H1 (cell line): Measurements from ENCODE around the gene IGFBP4. TPM values are rescaled to one million over a fixed set of nuclear protein-coding genes. Genes with fewer than 3 reads are reported as not detected.
A peak's percentile ranks its signal among the peaks of the same experiment; 100 is the strongest.

Experiments
- CTCF ChIA-PET: fragments of 300-600 bp; sonication (Branson Sonifier 250); formaldehyde crosslinking; loops from one replicate; lab custom pipeline; 2021; ENCODE audit not compliant: partially characterized antibody; lab: Charles Lee
- POLR2A ChIA-PET: fragments of 300-600 bp; sonication (Branson Sonifier 250); formaldehyde crosslinking; loops from one replicate; lab custom pipeline; 2021; ENCODE audit warnings: inconsistent platforms; ENCODE audit not compliant: partially characterized antibody; lab: Charles Lee
- DNase-seq, 2 experiments: peaks; one replicate each; pipeline versions ENCODE4 v3.0.0 to v3.0.0-alpha.2; 2010 to 2022; ENCODE audit warnings: low spot score in 2 of 2, low read depth in 1 of 2, mixed read lengths in 1 of 2
- FAIRE-seq: peaks from 2 replicates; lab custom pipeline; 2011; peaks lifted over from hg19 to GRCh38; lab: Jason Lieb, UNC
- H2AFZ ChIP-seq: 2 replicates; pipeline ENCODE4 v1.8.1; 2012; ENCODE audit warnings: low read length, inconsistent platforms
- H2AK5ac ChIP-seq: 2 replicates; pipeline ENCODE4 v1.6.1; 2013; ENCODE audit warnings: low read depth, low read length
- H2BK120ac ChIP-seq: replicated peaks from 2 replicates; pipeline ENCODE3; 2013; ENCODE audit warnings: low read depth, low read length, inconsistent platforms
- H2BK12ac ChIP-seq: 2 replicates; pipeline ENCODE4 v1.6.1; 2013; ENCODE audit warnings: low read depth, low read length
- H2BK15ac ChIP-seq: 2 replicates; pipeline ENCODE4 v1.6.1; 2013; ENCODE audit warnings: low read length
- H2BK20ac ChIP-seq: 2 replicates; pipeline ENCODE4 v1.6.1; 2013; ENCODE audit warnings: low read length
- H2BK5ac ChIP-seq: 2 replicates; pipeline ENCODE4 v1.6.1; 2013; ENCODE audit warnings: low read depth, low read length
- H3K14ac ChIP-seq: 2 replicates; pipeline ENCODE4 v1.6.1; 2013; ENCODE audit warnings: inconsistent platforms; ENCODE audit not compliant: insufficient read length
- H3K18ac ChIP-seq: 2 replicates; pipeline ENCODE4 v1.6.1; 2013; ENCODE audit warnings: low read length; ENCODE audit errors: extremely low read depth
- H3K23ac ChIP-seq: 2 replicates; pipeline ENCODE4 v1.6.1; 2013; ENCODE audit warnings: inconsistent platforms; ENCODE audit not compliant: insufficient read length
- H3K23me2 ChIP-seq: 2 replicates; pipeline ENCODE4 v1.6.1; 2013; ENCODE audit warnings: low read depth, low read length
- H3K27ac ChIP-seq: 2 replicates; pipeline ENCODE4 v1.6.1; 2011; ENCODE audit warnings: low read depth, low read length, inconsistent platforms
- H3K27me3 ChIP-seq, 4 experiments: replicated peaks in 1 of 4; 1 replicate in 1 of 4; 2 replicates in 3 of 4; pipeline versions ENCODE4 v1.6.1 to v1.8.1; 2011 to 2013; ENCODE audit warnings: low read length in 3 of 4, mild to moderate bottlenecking in 3 of 4, inconsistent platforms in 2 of 4, mixed read lengths in 2 of 4, moderate library complexity in 1 of 4; ENCODE audit not compliant: control insufficient read depth in 3 of 4, insufficient read depth in 3 of 4; ENCODE audit errors: extremely low read depth in 1 of 4
- H3K36me3 ChIP-seq, 4 experiments: 2 replicates each; pipeline versions ENCODE4 v1.6.1 to v1.8.1; 2011 to 2013; ENCODE audit warnings: mild to moderate bottlenecking in 4 of 4, low read length in 3 of 4, moderate library complexity in 2 of 4, control low read depth in 1 of 4, inconsistent platforms in 1 of 4; ENCODE audit not compliant: insufficient read depth in 4 of 4, control insufficient read depth in 2 of 4
- H3K4ac ChIP-seq: replicated peaks from 2 replicates; pipeline ENCODE3; 2013; ENCODE audit warnings: low read length, low read depth, mixed read lengths, inconsistent platforms; ENCODE audit not compliant: insufficient read length
- H3K4me1 ChIP-seq, 4 experiments: replicated peaks in 1 of 4; 1 replicate in 1 of 4; 2 replicates in 3 of 4; pipeline versions ENCODE4 v1.6.1 to v1.8.1; 2011 to 2013; ENCODE audit warnings: low read length in 3 of 4, inconsistent platforms in 2 of 4, mixed read lengths in 1 of 4; ENCODE audit not compliant: insufficient read depth in 4 of 4, control insufficient read depth in 3 of 4
- H3K4me2 ChIP-seq, 2 experiments: 2 replicates each; pipeline versions ENCODE4 v1.6.1 to v1.8.1; 2011 to 2013; ENCODE audit warnings: low read depth in 2 of 2, low read length in 2 of 2, control low read depth in 1 of 2, inconsistent platforms in 1 of 2, mild to moderate bottlenecking in 1 of 2; ENCODE audit not compliant: insufficient read depth in 1 of 2
- H3K4me3 ChIP-seq, 4 experiments: fragments of 200-600, 300-600 bp in 1 of 4; sonication (generic), shearing (Covaris generic), sonication (Bioruptor Twin) in 1 of 4; 2 replicates each; pipeline versions ENCODE4 v1.5.1 to v1.8.1; 2011 to 2016; ENCODE audit warnings: low read length in 4 of 4, low read depth in 3 of 4, control low read depth in 2 of 4, inconsistent platforms in 2 of 4, mild to moderate bottlenecking in 2 of 4, mixed read lengths in 1 of 4, moderate library complexity in 1 of 4; ENCODE audit not compliant: insufficient read depth in 2 of 4; ENCODE audit errors: extremely low read depth in 1 of 4
- H3K56ac ChIP-seq: replicated peaks from 2 replicates; pipeline ENCODE3; 2013; ENCODE audit warnings: low read depth, mild to moderate bottlenecking, mixed read lengths, low read length, inconsistent platforms; ENCODE audit not compliant: insufficient read length
- H3K79me1 ChIP-seq: 2 replicates; pipeline ENCODE4 v1.6.1; 2013; ENCODE audit warnings: low read depth, low read length, control low read depth
- H3K79me2 ChIP-seq, 2 experiments: 2 replicates each; pipeline versions ENCODE4 v1.6.1 to v1.8.1; 2012 to 2013; ENCODE audit warnings: low read length in 2 of 2, mild to moderate bottlenecking in 2 of 2, inconsistent platforms in 1 of 2; ENCODE audit not compliant: insufficient read depth in 2 of 2, control insufficient read depth in 1 of 2
- H3K9ac ChIP-seq, 4 experiments: replicated peaks in 1 of 4; 1 replicate in 1 of 4; 2 replicates in 3 of 4; pipeline versions ENCODE4 v1.6.1 to v1.8.1; 2011 to 2013; ENCODE audit warnings: low read depth in 3 of 4, low read length in 3 of 4, control low read depth in 2 of 4, mild to moderate bottlenecking in 2 of 4, moderate library complexity in 2 of 4, inconsistent platforms in 1 of 4; ENCODE audit errors: extremely low read depth in 1 of 4
- H3K9me3 ChIP-seq, 2 experiments: 2 replicates each; pipeline versions ENCODE4 v1.6.1 to v1.8.1; 2012 to 2013; ENCODE audit warnings: mild to moderate bottlenecking in 2 of 2, moderate library complexity in 2 of 2, control low read depth in 1 of 2, inconsistent platforms in 1 of 2, low read depth in 1 of 2, low read length in 1 of 2, mixed read lengths in 1 of 2; ENCODE audit not compliant: insufficient read depth in 2 of 2
- H4K20me1 ChIP-seq, 2 experiments: replicated peaks in 1 of 2; 2 replicates each; pipeline versions ENCODE3 to v1.8.1; 2011 to 2013; ENCODE audit warnings: inconsistent platforms in 2 of 2, low read length in 2 of 2, mild to moderate bottlenecking in 1 of 2; ENCODE audit not compliant: insufficient read depth in 2 of 2, control insufficient read depth in 1 of 2
- H4K5ac ChIP-seq: 2 replicates; pipeline ENCODE4 v1.6.1; 2013; ENCODE audit warnings: low read length, low read depth, mixed read lengths, inconsistent platforms; ENCODE audit not compliant: insufficient read length
- H4K8ac ChIP-seq: 2 replicates; pipeline ENCODE4 v1.8.0; 2013; ENCODE audit warnings: mild to moderate bottlenecking, moderate library complexity, low read length, inconsistent platforms; ENCODE audit not compliant: insufficient read depth; ENCODE audit errors: extremely low read depth
- H4K91ac ChIP-seq: replicated peaks from 2 replicates; pipeline ENCODE3; 2013; ENCODE audit warnings: low read length, mixed read lengths, inconsistent platforms; ENCODE audit not compliant: insufficient read length
- CREB1 ChIP-seq: IDR thresholded peaks from 2 replicates; pipeline ENCODE4 v1.6.1; 2012; ENCODE audit warnings: inconsistent platforms
- WGBS, 2 experiments: shearing (Covaris generic) in 1 of 2; methylation state at CpG; one replicate each; pipeline versions ENCODE4 v1.1.6 to v1.1.7; 2013 to 2015; ENCODE audit warnings: low lambda C conversion rate in 2 of 2, mixed read lengths in 2 of 2, inconsistent platforms in 1 of 2, low coverage in 1 of 2, missing lambda C conversion rate in 1 of 2; ENCODE audit not compliant: insufficient replicate concordance in 2 of 2, insufficient coverage in 1 of 2, insufficient read length in 1 of 2; ENCODE audit errors: extremely low coverage in 1 of 2, missing lambda C conversion rate in 1 of 2; 5-methylcytosine and 5-hydroxymethylcytosine counted together
- polyA plus RNA-seq, 7 experiments: library from polyadenylated mRNA; depleted of rRNA in 3 of 7; stranded (reverse) in 5 of 7; unstranded in 2 of 7; fragments of >200 nt in 5 of 7; fragments of 200-250 nt in 2 of 7; gene quantifications; 1 replicate in 5 of 7; 2 replicates in 1 of 7; 4 replicates in 1 of 7; pipeline versions ENCODE4 v1.2.1 to v1.2.3, GENCODE V29; 2011 to 2013; ENCODE audit warnings: missing spikeins in 2 of 7, mixed read lengths in 2 of 7
- total RNA-seq: library from RNA; stranded (reverse); fragmentation: NEBNext Ultra II Directional; extraction: Animal tissue kit (Norgen Biotek cat#: 25700); gene quantifications from 2 replicates; pipeline ENCODE4 v1.2.1, GENCODE V29; 2021

IGFBP4 gene
- total and polyA plus RNA-seq, 2 of the 8 experiments (the other 6 are each of a cell fraction or from before 2014, with no cell fraction given): 85.5 to 105 TPM

GRCh38 chr17:40481106-40481505 lies 37.9 kb downstream of the IGFBP4 start:
- TF ChIP-seq CREB1: no peak
- TF ChIP-seq, all 59 proteins: peak for 0
- H3K9me3 ChIP-seq: no peaks in the 10 kb centered on the region
- H2AFZ ChIP-seq: no peak overlapping the region
- 88% methylated on average over 7 of the region's 7 CpGs; no CpG with 5 or more reads in 1 of the 2 experiments for WGBS, 2 experiments
- no peaks in the 10 kb centered on the region; a peak in 1 of 7 replicates for H3K27me3 ChIP-seq
- H2BK120ac ChIP-seq: no peak overlapping the region
- no peaks in the 10 kb centered on the region; the same call in 1 of the 2 replicates for H3K23me2 ChIP-seq
- peak overlapping the region; percentile 43; the same call in 1 of the 2 replicates for H2BK12ac ChIP-seq
- peak overlapping the region; percentile 44 for H4K91ac ChIP-seq
- no peak overlapping the region for H4K5ac ChIP-seq
- H3K36me3 ChIP-seq: no peaks in the 10 kb centered on the region
- H3K9ac ChIP-seq: no peak overlapping the region
- FAIRE-seq (no peak), DNase-seq (no peak)
- CTCF ChIA-PET: interaction anchor here (0.7 to 1.5 kb wide), 6 partner anchors 18 to 79 kb away, joined by 3 to 6 read pairs (median 4); no protein-coding TSS in a partner anchor
- H2AK5ac ChIP-seq: no peak overlapping the region
- H3K4me2 ChIP-seq: no peak overlapping the region
- POLR2A ChIA-PET: no interaction called here
- H3K27ac ChIP-seq: no peak overlapping the region
- H2BK20ac ChIP-seq: peak overlapping the region; percentile 83; the same call in 1 of the 2 replicates
- H3K4me3 ChIP-seq: no peak overlapping the region
- H2BK15ac ChIP-seq: no peak overlapping the region
- peak overlapping the region; percentile 54; the same call in 1 of the 2 replicates for H3K18ac ChIP-seq
- peaks cover 0 to 15% (median 7%) of the 10 kb centered on the region in 4 experiments; a peak in 6 of 7 replicates for H3K4me1 ChIP-seq
- H3K4ac ChIP-seq: no peak overlapping the region
- H2BK5ac ChIP-seq: peak overlapping the region; percentile 29; the same call in 1 of the 2 replicates
- H4K8ac ChIP-seq: no peak overlapping the region
- no peak overlapping the region for H3K23ac ChIP-seq
- no peaks in the 10 kb centered on the region for H3K79me1 ChIP-seq
- H3K14ac ChIP-seq: no peak overlapping the region
- no peak overlapping the region for H3K56ac ChIP-seq
- no peaks in the 10 kb centered on the region for H4K20me1 ChIP-seq
- no peaks in the 10 kb centered on the region for H3K79me2 ChIP-seq
